CD4-positive, alpha-beta T cell treated with Interleukin-17A for 1 hour (primary cell): ENCODE measurements around the gene RAF1.
"Not testable (repeated sequence)": the region's sequence is repeated elsewhere in the genome, so short reads cannot be mapped to it uniquely, and the experiment has no call there.

Source experiments
- DNase-seq: peaks from one replicate; pipeline ENCODE4 v3.0.0-alpha.2; 2020

The RAF1 gene

GRCh38 chr3:12633108-12633507, 30.8 kb downstream of the RAF1 start:
- no peak for DNase-seq

- DNase-seq, result no peak
Measured at GRCh38 chr3:12632523-12632922, 31.4 kb downstream of the RAF1 start.

- DNase-seq, result not testable (repeated sequence)
Measured at GRCh38 chr3:12630843-12631242, 33.1 kb downstream of the RAF1 start.

GRCh38 chr3:12630292-12630691, 33.6 kb downstream of the RAF1 start:
- no peak for DNase-seq

GRCh38 chr3:12629560-12629959, 34.4 kb downstream of the RAF1 start:
- no peak for DNase-seq

- DNase-seq, result no peak
Measured at GRCh38 chr3:12628813-12629212, 35.1 kb downstream of the RAF1 start.

- no peak for DNase-seq
Measured at GRCh38 chr3:12627370-12627769, 36.5 kb downstream of the RAF1 start.

GRCh38 chr3:12624964-12625363, 39.0 kb downstream of the RAF1 start:
- not testable (repeated sequence) for DNase-seq

GRCh38 chr3:12624056-12624455, 39.9 kb downstream of the RAF1 start:
- no peak for DNase-seq

- DNase-seq, result no peak
Measured at GRCh38 chr3:12622335-12622734, 41.6 kb downstream of the RAF1 start.

GRCh38 chr3:12620729-12621128, 43.2 kb downstream of the RAF1 start:
- DNase-seq, result no peak

GRCh38 chr3:12620305-12620704, 43.6 kb downstream of the RAF1 start:
- no peak for DNase-seq

- no peak for DNase-seq
Measured at GRCh38 chr3:12618426-12618825, 45.5 kb downstream of the RAF1 start.

GRCh38 chr3:12615266-12615665, 48.7 kb downstream of the RAF1 start:
- DNase-seq, result no peak

GRCh38 chr3:12613250-12613649, 50.7 kb downstream of the RAF1 start:
- DNase-seq, result no peak

GRCh38 chr3:12612514-12613226, 51.2 kb downstream of the RAF1 start:
- DNase-seq, result no peak

GRCh38 chr3:12611117-12611516, 52.8 kb downstream of the RAF1 start:
- DNase-seq, result no peak

- no peak for DNase-seq
Measured at GRCh38 chr3:12608376-12608775, 55.5 kb downstream of the RAF1 start.

- DNase-seq, result no peak
Measured at GRCh38 chr3:12603969-12604368, 59.9 kb downstream of the RAF1 start.

GRCh38 chr3:12601072-12601471, 62.8 kb downstream of the RAF1 start:
- DNase-seq, result no peak

GRCh38 chr3:12598890-12599289, 65.0 kb downstream of the RAF1 start:
- DNase-seq, result no peak

- no peak for DNase-seq
Measured at GRCh38 chr3:12593473-12593872, 70.4 kb downstream of the RAF1 start.

- no peak for DNase-seq
Measured at GRCh38 chr3:12591997-12592715, 71.8 kb downstream of the RAF1 start.

- no peak for DNase-seq
Measured at GRCh38 chr3:12591456-12591855, 72.5 kb downstream of the RAF1 start.

- no peak for DNase-seq
Measured at GRCh38 chr3:12590096-12590495, 73.8 kb downstream of the RAF1 start.
